ENCODE data around the gene CNTN2.

Gene CNTN2

GRCh38 chr1:205041998-205042910 is 758 bp upstream of the CNTN2 start:
- Histone ChIP-seq H3K36me3 (ENCODE audit: insufficient read depth, low read length) (no peaks in the 10 kb centered on the region), H3K4me3 (ENCODE audit: low read length) (peak overlapping the region; percentile 30; the same call in 1 of the 2 replicates), H3K27ac (ENCODE audit: low read depth, low read length) (no peak overlapping the region), H3K9ac (ENCODE audit: low read depth, low read length) (no peak overlapping the region), H3K27me3 (ENCODE audit: insufficient read depth, low read length) (peaks cover 58% of the 10 kb centered on the region), H3K4me1 (ENCODE audit: insufficient read depth, low read length) (peaks cover 25% of the 10 kb centered on the region), H3K9me3 (ENCODE audit: insufficient read depth, low read depth, low read length) (no peaks in the 10 kb centered on the region)
- 77% methylated on average over 15 of the region's 16 CpGs for WGBS

DNA sequence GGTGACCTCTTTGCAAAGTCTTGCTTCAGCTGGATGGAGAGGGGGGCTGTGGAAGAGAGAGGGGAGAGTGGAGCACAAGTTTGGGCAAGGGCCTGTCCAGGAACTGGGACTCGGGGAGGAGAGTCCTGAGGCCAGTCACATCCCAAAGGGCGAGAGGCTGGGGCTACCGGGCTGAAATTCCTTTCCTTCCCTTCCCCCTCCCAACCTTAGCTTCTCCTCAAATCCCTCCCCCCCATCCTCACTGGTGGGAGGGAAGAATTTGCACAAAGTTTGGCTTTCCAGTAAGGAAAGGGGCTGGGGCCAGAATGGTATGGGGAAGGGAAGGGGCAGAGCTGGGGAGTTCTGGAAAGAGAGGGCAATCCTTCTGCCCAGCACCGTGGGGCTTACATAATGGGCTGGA is 854 bp downstream of the CNTN2 start:
- 41% methylated on average over 4 of the region's 4 CpGs for WGBS
- Histone ChIP-seq H3K4me3 (ENCODE audit: low read length) (no peak overlapping the region), H3K27me3 (ENCODE audit: insufficient read depth, low read length) (peaks cover 58% of the 10 kb centered on the region), H3K9ac (ENCODE audit: low read depth, low read length) (no peak overlapping the region), H3K36me3 (ENCODE audit: insufficient read depth, low read length) (no peaks in the 10 kb centered on the region), H3K9me3 (ENCODE audit: insufficient read depth, low read depth, low read length) (no peaks in the 10 kb centered on the region), H3K27ac (ENCODE audit: low read depth, low read length) (no peak overlapping the region), H3K4me1 (ENCODE audit: insufficient read depth, low read length) (peaks cover 25% of the 10 kb centered on the region)

DNA sequence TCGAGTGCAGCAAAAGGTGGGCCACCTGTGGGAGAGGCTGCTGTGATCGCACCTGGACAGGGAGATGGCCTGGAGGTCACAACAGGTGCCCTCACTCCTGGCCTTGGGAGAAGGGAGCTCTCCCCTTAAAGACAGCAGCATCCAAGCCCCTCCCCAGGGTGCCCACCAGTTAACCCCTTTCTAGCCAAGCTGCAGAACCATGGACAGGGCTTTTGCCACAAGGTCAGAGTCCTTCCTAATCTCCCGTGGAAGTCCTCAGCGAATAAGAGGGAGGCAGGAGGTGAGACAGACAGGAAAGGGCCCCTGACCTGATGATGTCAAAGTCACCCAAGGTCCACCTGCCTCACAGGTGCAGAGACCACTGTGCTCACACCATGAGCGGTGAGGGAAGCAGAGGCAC is 1.7 kb downstream of the CNTN2 start:
- Histone ChIP-seq H3K36me3 (ENCODE audit: insufficient read depth, low read length) (no peaks in the 10 kb centered on the region), H3K4me3 (ENCODE audit: low read length) (no peak overlapping the region), H3K27ac (ENCODE audit: low read depth, low read length) (no peak overlapping the region), H3K27me3 (ENCODE audit: insufficient read depth, low read length) (peaks cover 58% of the 10 kb centered on the region), H3K4me1 (ENCODE audit: insufficient read depth, low read length) (peaks cover 25% of the 10 kb centered on the region), H3K9me3 (ENCODE audit: insufficient read depth, low read depth, low read length) (no peaks in the 10 kb centered on the region), H3K9ac (ENCODE audit: low read depth, low read length) (no peak overlapping the region)
- 38% methylated on average over 5 of the region's 5 CpGs for WGBS

DNA sequence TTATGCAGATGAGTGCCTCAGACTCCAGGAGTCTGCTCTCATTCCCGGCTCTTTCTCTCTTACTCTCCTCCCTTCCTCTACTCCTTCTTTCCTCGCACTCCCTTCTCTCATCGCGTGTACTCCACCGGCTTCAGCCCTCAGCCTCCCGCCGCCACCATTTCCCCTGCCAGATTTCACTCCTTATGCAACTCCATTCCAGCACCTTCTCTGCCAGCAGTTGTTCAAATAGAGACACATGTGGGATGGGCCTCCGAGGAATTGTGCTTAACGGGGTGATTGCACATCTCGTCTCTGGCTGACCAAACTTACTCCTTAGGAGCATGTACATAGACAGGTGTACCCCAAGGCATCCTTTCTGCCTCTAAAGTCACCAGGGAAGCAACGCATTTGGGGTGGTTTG is 2.1 kb downstream of the CNTN2 start:
- Histone ChIP-seq H3K9me3 (ENCODE audit: insufficient read depth, low read depth, low read length) (no peaks in the 10 kb centered on the region), H3K36me3 (ENCODE audit: insufficient read depth, low read length) (no peaks in the 10 kb centered on the region), H3K4me1 (ENCODE audit: insufficient read depth, low read length) (peaks cover 25% of the 10 kb centered on the region), H3K27me3 (ENCODE audit: insufficient read depth, low read length) (peaks cover 54% of the 10 kb centered on the region), H3K4me3 (ENCODE audit: low read length) (no peak overlapping the region), H3K9ac (ENCODE audit: low read depth, low read length) (no peak overlapping the region), H3K27ac (ENCODE audit: low read depth, low read length) (no peak overlapping the region)
- 44% methylated on average over 11 of the region's 11 CpGs for WGBS

- H3K27me3 ChIP-seq (ENCODE audit: insufficient read depth, low read length): peaks cover 41% of the 10 kb centered on the region
- 43% methylated on average over 4 of the region's 4 CpGs for WGBS
- peaks cover 25% of the 10 kb centered on the region for H3K4me1 ChIP-seq (ENCODE audit: insufficient read depth, low read length)
- H3K4me3 ChIP-seq (ENCODE audit: low read length): no peak overlapping the region
- H3K9ac ChIP-seq (ENCODE audit: low read depth, low read length): no peak overlapping the region
- no peaks in the 10 kb centered on the region for H3K9me3 ChIP-seq (ENCODE audit: insufficient read depth, low read depth, low read length)
- H3K36me3 ChIP-seq (ENCODE audit: insufficient read depth, low read length): no peaks in the 10 kb centered on the region
- no peak overlapping the region for H3K27ac ChIP-seq (ENCODE audit: low read depth, low read length)
Measured at GRCh38 chr1:205046870-205047269, 3.9 kb downstream of the CNTN2 start.

DNA sequence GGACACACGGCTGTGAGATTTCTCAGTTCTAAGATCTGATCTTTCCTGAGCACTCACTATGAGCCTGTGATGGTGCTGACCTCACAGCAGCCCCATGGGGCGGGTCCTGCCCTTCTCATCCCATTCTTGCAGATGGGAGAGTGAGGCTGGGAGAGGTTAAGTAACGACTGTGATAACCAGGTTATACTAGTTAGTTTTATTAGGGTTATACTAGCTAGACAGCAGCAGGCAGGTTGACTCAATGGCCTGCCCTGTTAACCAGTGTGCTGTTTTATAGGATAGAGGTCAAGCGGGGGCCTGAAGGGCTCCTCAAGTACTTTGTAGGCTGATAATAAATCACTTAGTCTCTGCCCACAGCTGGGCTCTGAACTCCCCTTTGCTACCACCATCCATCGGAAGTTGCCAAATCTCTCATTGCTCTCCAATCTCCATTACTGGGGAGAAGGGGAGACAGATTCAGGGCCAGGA is 4.8 kb downstream of the CNTN2 start:
- Histone ChIP-seq H3K36me3 (ENCODE audit: insufficient read depth, low read length) (no peaks in the 10 kb centered on the region), H3K4me1 (ENCODE audit: insufficient read depth, low read length) (peaks cover 25% of the 10 kb centered on the region), H3K9ac (ENCODE audit: low read depth, low read length) (no peak overlapping the region), H3K27ac (ENCODE audit: low read depth, low read length) (no peak overlapping the region), H3K4me3 (ENCODE audit: low read length) (no peak overlapping the region), H3K27me3 (ENCODE audit: insufficient read depth, low read length) (peaks cover 31% of the 10 kb centered on the region), H3K9me3 (ENCODE audit: insufficient read depth, low read depth, low read length) (no peaks in the 10 kb centered on the region)
- 88% methylated on average over 4 of the region's 5 CpGs for WGBS

GRCh38 chr1:205048382-205048781 is 5.4 kb downstream of the CNTN2 start:
- 93% methylated on average over 9 of the region's 9 CpGs for WGBS
- Histone ChIP-seq H3K9ac (ENCODE audit: low read depth, low read length) (no peak overlapping the region), H3K4me1 (ENCODE audit: insufficient read depth, low read length) (peaks cover 22% of the 10 kb centered on the region), H3K36me3 (ENCODE audit: insufficient read depth, low read length) (no peaks in the 10 kb centered on the region), H3K4me3 (ENCODE audit: low read length) (no peak overlapping the region), H3K9me3 (ENCODE audit: insufficient read depth, low read depth, low read length) (no peaks in the 10 kb centered on the region), H3K27ac (ENCODE audit: low read depth, low read length) (no peak overlapping the region), H3K27me3 (ENCODE audit: insufficient read depth, low read length) (peaks cover 26% of the 10 kb centered on the region)

- H3K4me3 ChIP-seq (ENCODE audit: low read length): no peak overlapping the region
- no peaks in the 10 kb centered on the region for H3K36me3 ChIP-seq (ENCODE audit: insufficient read depth, low read length)
- no peak overlapping the region for H3K9ac ChIP-seq (ENCODE audit: low read depth, low read length)
- no peaks in the 10 kb centered on the region for H3K9me3 ChIP-seq (ENCODE audit: insufficient read depth, low read depth, low read length)
- peaks cover 11% of the 10 kb centered on the region for H3K4me1 ChIP-seq (ENCODE audit: insufficient read depth, low read length)
- peaks cover 15% of the 10 kb centered on the region for H3K27me3 ChIP-seq (ENCODE audit: insufficient read depth, low read length)
- no peak overlapping the region for H3K27ac ChIP-seq (ENCODE audit: low read depth, low read length)
- 81% methylated on average over 6 of the region's 6 CpGs for WGBS
Measured at GRCh38 chr1:205049479-205049878, 6.5 kb downstream of the CNTN2 start.

DNA sequence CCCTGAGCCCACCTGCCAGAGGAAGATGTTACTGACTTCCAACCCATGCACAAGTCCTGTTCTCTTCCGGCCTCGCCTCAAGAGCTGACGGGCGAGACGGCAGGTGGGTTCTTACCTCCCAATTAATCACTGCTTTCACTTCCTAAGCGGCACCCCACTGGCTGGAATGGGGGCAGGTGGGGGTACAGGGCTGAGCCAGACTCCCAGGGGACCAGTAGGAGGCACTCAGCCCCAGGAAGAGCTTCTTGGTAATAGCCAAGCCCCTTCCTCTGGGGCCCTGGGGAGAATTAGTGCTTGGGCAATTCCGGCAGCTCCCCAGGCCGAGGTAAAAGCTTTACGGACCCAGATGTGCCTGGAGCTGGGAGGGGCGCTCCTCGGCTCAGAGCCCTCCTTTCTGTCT is 9.7 kb downstream of the CNTN2 start:
- Histone ChIP-seq H3K27me3 (ENCODE audit: insufficient read depth, low read length) (no peaks in the 10 kb centered on the region), H3K36me3 (ENCODE audit: insufficient read depth, low read length) (no peaks in the 10 kb centered on the region), H3K27ac (ENCODE audit: low read depth, low read length) (no peak overlapping the region), H3K9ac (ENCODE audit: low read depth, low read length) (no peak overlapping the region), H3K9me3 (ENCODE audit: insufficient read depth, low read depth, low read length) (no peaks in the 10 kb centered on the region), H3K4me1 (ENCODE audit: insufficient read depth, low read length) (no peaks in the 10 kb centered on the region), H3K4me3 (ENCODE audit: low read length) (no peak overlapping the region)
- 79% methylated on average over 11 of the region's 11 CpGs for WGBS

- WGBS: 92% methylated on average over 5 of the region's 5 CpGs
- Histone ChIP-seq H3K36me3 (ENCODE audit: insufficient read depth, low read length) (no peaks in the 10 kb centered on the region), H3K27ac (ENCODE audit: low read depth, low read length) (no peak overlapping the region), H3K27me3 (ENCODE audit: insufficient read depth, low read length) (no peaks in the 10 kb centered on the region), H3K9ac (ENCODE audit: low read depth, low read length) (no peak overlapping the region), H3K9me3 (ENCODE audit: insufficient read depth, low read depth, low read length) (no peaks in the 10 kb centered on the region), H3K4me1 (ENCODE audit: insufficient read depth, low read length) (no peaks in the 10 kb centered on the region), H3K4me3 (ENCODE audit: low read length) (no peak overlapping the region)
Measured at GRCh38 chr1:205053296-205053695, 10.3 kb downstream of the CNTN2 start.

GRCh38 chr1:205054013-205054412 is 11.0 kb downstream of the CNTN2 start:
- no peak overlapping the region for H3K9ac ChIP-seq (ENCODE audit: low read depth, low read length)
- no peak overlapping the region for H3K27ac ChIP-seq (ENCODE audit: low read depth, low read length)
- H3K27me3 ChIP-seq (ENCODE audit: insufficient read depth, low read length): no peaks in the 10 kb centered on the region
- no peaks in the 10 kb centered on the region for H3K36me3 ChIP-seq (ENCODE audit: insufficient read depth, low read length)
- no peaks in the 10 kb centered on the region for H3K4me1 ChIP-seq (ENCODE audit: insufficient read depth, low read length)
- H3K4me3 ChIP-seq (ENCODE audit: low read length): no peak overlapping the region
- H3K9me3 ChIP-seq (ENCODE audit: insufficient read depth, low read depth, low read length): no peaks in the 10 kb centered on the region
- WGBS: 55% methylated on average over 7 of the region's 7 CpGs

Measured in HUES64 (cell line).